SK-N-SH treated with all-trans-retinoic acid at 6 μM for 48 hours (cell line): ENCODE measurements around the gene SETMAR.

Experiments
- ATAC-seq: fragments of 200-7000 bp; cut with Tn5 transposase; 3 replicates; pipeline ENCODE4 v1.9.1; 2020; ENCODE audit warnings: mild to moderate bottlenecking, moderate library complexity
- ARNTL ChIP-seq: fragments of 450-650 bp; formaldehyde crosslinking; IDR thresholded peaks from 2 replicates; pipeline ENCODE4 v1.5.0; 2020; ENCODE audit warnings: low read depth, mild to moderate bottlenecking, moderate library complexity, borderline replicate concordance
- BACH2 ChIP-seq: fragments of 250-450 bp; sonication (Bioruptor Pico); IDR thresholded peaks from 2 replicates; pipeline ENCODE4 v1.9.0; 2021; ENCODE audit warnings: mild to moderate bottlenecking, borderline replicate concordance
- CSDC2 ChIP-seq: fragments of 250-450 bp; sonication (Bioruptor Pico); IDR thresholded peaks from 2 replicates; pipeline ENCODE4 v1.5.0; 2020; ENCODE audit warnings: mild to moderate bottlenecking, moderate library complexity
- CSRNP3 ChIP-seq: fragments of 250-450 bp; sonication (Bioruptor Pico); IDR thresholded peaks from 2 replicates; pipeline ENCODE4 v1.5.1; 2021; ENCODE audit warnings: mild to moderate bottlenecking, moderate library complexity
- ESRRG ChIP-seq: fragments of 250-450 bp; sonication (Bioruptor Pico); IDR thresholded peaks from 2 replicates; pipeline ENCODE4 v1.6.1; 2021; ENCODE audit warnings: mild to moderate bottlenecking
- GLIS3 ChIP-seq: fragments of 250-450 bp; sonication (Bioruptor Pico); IDR thresholded peaks from 2 replicates; pipeline ENCODE4 v1.5.0; 2020; ENCODE audit warnings: mild to moderate bottlenecking, moderate library complexity
- ISL1 ChIP-seq: fragments of 250-450 bp; sonication (Bioruptor Pico); IDR thresholded peaks from 2 replicates; pipeline ENCODE4 v2.1.2; 2022; ENCODE audit warnings: mild to moderate bottlenecking, moderate library complexity
- OSR1 ChIP-seq: fragments of 250-450 bp; sonication (Bioruptor Pico); IDR thresholded peaks from 2 replicates; pipeline ENCODE4 v1.8.0; 2022; ENCODE audit warnings: moderate library complexity, mild to moderate bottlenecking, inconsistent platforms
- PATZ1 ChIP-seq: fragments of 250-450 bp; sonication (Bioruptor Pico); IDR thresholded peaks from 2 replicates; pipeline ENCODE4 v1.8.0; 2020; ENCODE audit warnings: mild to moderate bottlenecking, moderate library complexity, borderline replicate concordance
- POU6F1 ChIP-seq: fragments of 250-450 bp; sonication (Bioruptor Pico); IDR thresholded peaks from 2 replicates; pipeline ENCODE4 v1.8.0; 2021; ENCODE audit warnings: low read depth, mild to moderate bottlenecking, moderate library complexity, borderline replicate concordance
- PPARA ChIP-seq: fragments of 250-450 bp; sonication (Bioruptor Pico); IDR thresholded peaks from 2 replicates; pipeline ENCODE4 v1.5.0; 2020; ENCODE audit warnings: mild to moderate bottlenecking, borderline replicate concordance
- RARB ChIP-seq: fragments of 250-450 bp; sonication (Bioruptor Pico); IDR thresholded peaks from 2 replicates; pipeline ENCODE4 v1.8.0; 2021; ENCODE audit warnings: mild to moderate bottlenecking, moderate library complexity
- SNAI2 ChIP-seq: fragments of 250-450 bp; sonication (Bioruptor Pico); IDR thresholded peaks from 2 replicates; pipeline ENCODE4 v1.5.0; 2020; ENCODE audit warnings: mild to moderate bottlenecking, moderate library complexity
- TOX ChIP-seq: fragments of 250-450 bp; sonication (Bioruptor Pico); IDR thresholded peaks from 2 replicates; pipeline ENCODE4 v1.8.0; 2021; ENCODE audit warnings: mild to moderate bottlenecking, moderate library complexity, borderline replicate concordance
- ZC3H10 ChIP-seq: fragments of 250-450 bp; sonication (Bioruptor Pico); IDR thresholded peaks from 2 replicates; pipeline ENCODE4 v1.5.1; 2021; ENCODE audit warnings: mild to moderate bottlenecking, moderate library complexity
- ZFP3 ChIP-seq: fragments of 250-450 bp; sonication (Bioruptor Pico); IDR thresholded peaks from 2 replicates; pipeline ENCODE4 v1.5.0; 2020; ENCODE audit warnings: mild to moderate bottlenecking, moderate library complexity
- ZFP30 ChIP-seq: fragments of 450-650 bp; formaldehyde crosslinking; IDR thresholded peaks from 2 replicates; pipeline ENCODE4 v1.5.0; 2022; ENCODE audit warnings: mild to moderate bottlenecking, moderate library complexity
- ZNF70 ChIP-seq: fragments of 450-650 bp; formaldehyde crosslinking; IDR thresholded peaks from 2 replicates; pipeline ENCODE4 v1.5.0; 2020; ENCODE audit warnings: mild to moderate bottlenecking, moderate library complexity
- TF ChIP-seq, protein P1 (sequence below): fragments of 250-450 bp; sonication (Bioruptor Pico); IDR thresholded peaks from 2 replicates; pipeline ENCODE4 v1.5.0; 2020; ENCODE audit warnings: mild to moderate bottlenecking, moderate library complexity
- TF ChIP-seq, protein P2 (sequence below): fragments of 250-450 bp; sonication (Bioruptor Pico); IDR thresholded peaks from 2 replicates; pipeline ENCODE4 v1.5.1; 2020; ENCODE audit warnings: low read depth, mild to moderate bottlenecking, moderate library complexity

SETMAR gene

GRCh38 chr3:4359805-4360502 is 56.8 kb downstream of the SETMAR start:
- no peak for ATAC-seq
- TF ChIP-seq BACH2 (no peak), SNAI2 (no peak), TOX (CRISPR knock-in tag) (no peak), ISL1 (CRISPR knock-in tag) (no peak), ZFP30 (CRISPR knock-in tag) (no peak), PPARA (CRISPR knock-in tag) (no peak), ARNTL (CRISPR knock-in tag) (no peak), ZNF70 (CRISPR knock-in tag) (no peak)
- TF ChIP-seq, protein P1, sequence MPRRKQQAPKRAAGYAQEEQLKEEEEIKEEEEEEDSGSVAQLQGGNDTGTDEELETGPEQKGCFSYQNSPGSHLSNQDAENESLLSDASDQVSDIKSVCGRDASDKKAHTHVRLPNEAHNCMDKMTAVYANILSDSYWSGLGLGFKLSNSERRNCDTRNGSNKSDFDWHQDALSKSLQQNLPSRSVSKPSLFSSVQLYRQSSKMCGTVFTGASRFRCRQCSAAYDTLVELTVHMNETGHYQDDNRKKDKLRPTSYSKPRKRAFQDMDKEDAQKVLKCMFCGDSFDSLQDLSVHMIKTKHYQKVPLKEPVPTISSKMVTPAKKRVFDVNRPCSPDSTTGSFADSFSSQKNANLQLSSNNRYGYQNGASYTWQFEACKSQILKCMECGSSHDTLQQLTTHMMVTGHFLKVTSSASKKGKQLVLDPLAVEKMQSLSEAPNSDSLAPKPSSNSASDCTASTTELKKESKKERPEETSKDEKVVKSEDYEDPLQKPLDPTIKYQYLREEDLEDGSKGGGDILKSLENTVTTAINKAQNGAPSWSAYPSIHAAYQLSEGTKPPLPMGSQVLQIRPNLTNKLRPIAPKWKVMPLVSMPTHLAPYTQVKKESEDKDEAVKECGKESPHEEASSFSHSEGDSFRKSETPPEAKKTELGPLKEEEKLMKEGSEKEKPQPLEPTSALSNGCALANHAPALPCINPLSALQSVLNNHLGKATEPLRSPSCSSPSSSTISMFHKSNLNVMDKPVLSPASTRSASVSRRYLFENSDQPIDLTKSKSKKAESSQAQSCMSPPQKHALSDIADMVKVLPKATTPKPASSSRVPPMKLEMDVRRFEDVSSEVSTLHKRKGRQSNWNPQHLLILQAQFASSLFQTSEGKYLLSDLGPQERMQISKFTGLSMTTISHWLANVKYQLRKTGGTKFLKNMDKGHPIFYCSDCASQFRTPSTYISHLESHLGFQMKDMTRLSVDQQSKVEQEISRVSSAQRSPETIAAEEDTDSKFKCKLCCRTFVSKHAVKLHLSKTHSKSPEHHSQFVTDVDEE (CRISPR knock-in tag): no peak

DNA sequence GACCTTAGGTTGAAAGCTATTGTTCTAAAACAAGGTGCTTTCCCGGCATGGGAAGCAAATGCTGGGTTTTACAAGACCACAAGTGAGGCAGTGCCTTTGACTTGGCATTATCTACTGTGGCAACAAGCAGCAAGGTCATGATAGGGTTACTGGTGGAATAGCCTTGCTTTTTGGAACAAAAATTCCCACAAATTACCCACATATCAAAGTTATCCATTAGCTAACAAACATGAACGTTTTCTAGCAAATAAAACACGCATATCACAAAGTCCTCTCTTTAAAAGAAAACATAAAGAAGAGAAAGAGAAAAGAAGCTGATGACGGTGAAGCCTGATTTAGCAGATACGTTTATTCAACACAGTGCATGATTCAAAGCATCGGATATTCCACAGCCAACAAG is 57.6 kb downstream of the SETMAR start:
- no peak for ATAC-seq

GRCh38 chr3:4362523-4362922 is 59.4 kb downstream of the SETMAR start:
- ATAC-seq: no peak
- TF ChIP-seq, protein P2, sequence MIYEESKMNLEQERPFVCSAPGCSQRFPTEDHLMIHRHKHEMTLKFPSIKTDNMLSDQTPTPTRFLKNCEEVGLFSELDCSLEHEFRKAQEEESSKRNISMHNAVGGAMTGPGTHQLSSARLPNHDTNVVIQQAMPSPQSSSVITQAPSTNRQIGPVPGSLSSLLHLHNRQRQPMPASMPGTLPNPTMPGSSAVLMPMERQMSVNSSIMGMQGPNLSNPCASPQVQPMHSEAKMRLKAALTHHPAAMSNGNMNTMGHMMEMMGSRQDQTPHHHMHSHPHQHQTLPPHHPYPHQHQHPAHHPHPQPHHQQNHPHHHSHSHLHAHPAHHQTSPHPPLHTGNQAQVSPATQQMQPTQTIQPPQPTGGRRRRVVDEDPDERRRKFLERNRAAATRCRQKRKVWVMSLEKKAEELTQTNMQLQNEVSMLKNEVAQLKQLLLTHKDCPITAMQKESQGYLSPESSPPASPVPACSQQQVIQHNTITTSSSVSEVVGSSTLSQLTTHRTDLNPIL (CRISPR knock-in tag): no peak
- TF ChIP-seq ZNF70 (CRISPR knock-in tag): no peak
- no peak for TF ChIP-seq TOX (CRISPR knock-in tag)
- TF ChIP-seq PPARA (CRISPR knock-in tag): no peak
- TF ChIP-seq ISL1 (CRISPR knock-in tag): no peak
- no peak for TF ChIP-seq BACH2
- TF ChIP-seq OSR1 (CRISPR knock-in tag): no peak
- no peak for TF ChIP-seq ZFP3 (CRISPR knock-in tag)
- TF ChIP-seq, protein P1 (CRISPR knock-in tag): no peak
- TF ChIP-seq SNAI2: no peak
- no peak for TF ChIP-seq CSDC2 (CRISPR knock-in tag)
- TF ChIP-seq POU6F1 (CRISPR knock-in tag): no peak
- no peak for TF ChIP-seq CSRNP3
- TF ChIP-seq PATZ1 (CRISPR knock-in tag): no peak
- TF ChIP-seq ESRRG (CRISPR knock-in tag): no peak
- no peak for TF ChIP-seq RARB (CRISPR knock-in tag)
- no peak for TF ChIP-seq GLIS3 (CRISPR knock-in tag)

More for the DNA sequence above, 57.6 kb downstream of the SETMAR start:
- TF ChIP-seq BACH2 (no peak), PPARA (CRISPR knock-in tag) (no peak), ZNF70 (CRISPR knock-in tag) (no peak), SNAI2 (no peak), ZC3H10 (CRISPR knock-in tag) (no peak)
